GM23338 (cell line): ENCODE data around the gene CBX5. TPM values are rescaled to one million over a fixed set of nuclear protein-coding genes. Genes with fewer than 3 reads are reported as not detected.

Experiments
- ATAC-seq: fragments of 200-7000 bp; cut with Tn5 transposase; 3 replicates; pipeline ENCODE4 v1.9.1; 2020
- DNase-seq: peaks from one replicate; pipeline ENCODE4 v3.0.0-alpha.2; 2015; ENCODE audit warnings: low spot score
- H2AFZ ChIP-seq: fragments of 200-600 bp; sonication (generic); 2 replicates; pipeline ENCODE4 v1.8.0; 2016; ENCODE audit warnings: antibody characterized with exemption, mild to moderate bottlenecking, moderate library complexity
- H3F3A ChIP-seq: fragments of 200-600 bp; sonication (generic); replicated peaks from 2 replicates; pipeline ENCODE4 v1.8.0; 2017; ENCODE audit warnings: antibody characterized with exemption, mixed run types, low read depth
- H3K27ac ChIP-seq: fragments of 200-600 bp; sonication (generic); 2 replicates; pipeline ENCODE4 v1.6.1; 2016; ENCODE audit warnings: low read depth
- H3K27me3 ChIP-seq: fragments of 200-600 bp; sonication (generic); 2 replicates; pipeline ENCODE4 v1.8.0; 2016; ENCODE audit warnings: mild to moderate bottlenecking, mixed run types, moderate library complexity; ENCODE audit not compliant: insufficient read depth
- H3K36me3 ChIP-seq: fragments of 200-600 bp; sonication (generic); 2 replicates; pipeline ENCODE4 v1.8.0; 2016; ENCODE audit warnings: mild to moderate bottlenecking; ENCODE audit not compliant: insufficient read depth
- H3K4me1 ChIP-seq: fragments of 200-600 bp; sonication (generic); 2 replicates; pipeline ENCODE4 v1.8.0; 2016; ENCODE audit warnings: mild to moderate bottlenecking, moderate library complexity; ENCODE audit not compliant: insufficient read depth
- H3K4me2 ChIP-seq: fragments of 200-600 bp; sonication (generic); 2 replicates; pipeline ENCODE4 v1.7.1; 2017; ENCODE audit warnings: mixed run types
- H3K4me3 ChIP-seq: fragments of 200-600 bp; sonication (generic); 2 replicates; pipeline ENCODE4 v1.6.1; 2016; ENCODE audit warnings: mixed run types
- H3K79me2 ChIP-seq: fragments of 200-600 bp; sonication (generic); replicated peaks from 2 replicates; pipeline ENCODE4 v1.8.0; 2017; ENCODE audit warnings: mild to moderate bottlenecking; ENCODE audit not compliant: insufficient read depth
- H3K9me2 ChIP-seq: fragments of 200-600 bp; sonication (generic); 2 replicates; pipeline ENCODE4 v1.8.0; 2017; ENCODE audit not compliant: insufficient read depth
- H4K20me1 ChIP-seq: fragments of 200-600 bp; sonication (generic); replicated peaks from 2 replicates; pipeline ENCODE4 v1.8.0; 2017; ENCODE audit warnings: mild to moderate bottlenecking; ENCODE audit not compliant: insufficient read depth
- H3K27ac Mint-ChIP-seq: 2 replicates; pipeline ENCODE4 v1.8.0; 2020; ENCODE audit warnings: inconsistent platforms, mild to moderate bottlenecking, moderate library complexity, mixed read lengths
- H3K27me3 Mint-ChIP-seq: 3 replicates; pipeline ENCODE4 v1.8.0; 2022; ENCODE audit warnings: low read depth, mild to moderate bottlenecking, moderate library complexity, mixed read lengths, inconsistent platforms; ENCODE audit not compliant: insufficient read depth, poor library complexity
- H3K36me3 Mint-ChIP-seq: 3 replicates; pipeline ENCODE4 v1.8.0; 2021; ENCODE audit warnings: low read depth, mild to moderate bottlenecking, inconsistent platforms, moderate library complexity, mixed read lengths
- H3K4me1 Mint-ChIP-seq: 3 replicates; pipeline ENCODE4 v1.8.0; 2020; ENCODE audit warnings: mild to moderate bottlenecking, inconsistent platforms, mixed read lengths
- H3K4me3 Mint-ChIP-seq: 3 replicates; pipeline ENCODE4 v1.8.0; 2021; ENCODE audit warnings: moderate library complexity, mild to moderate bottlenecking, inconsistent platforms, mixed read lengths
- H3K9me3 Mint-ChIP-seq: 3 replicates; pipeline ENCODE4 v1.8.0; 2020; ENCODE audit warnings: moderate library complexity, mild to moderate bottlenecking, inconsistent platforms, mixed read lengths
- CREB1 ChIP-seq: fragments of 250-450 bp; sonication (Bioruptor Pico); IDR thresholded peaks from 2 replicates; pipeline ENCODE4 v1.5.0; 2020; ENCODE audit warnings: low read depth, mild to moderate bottlenecking, moderate library complexity
- CTCF ChIP-seq, 2 experiments: fragments of 200-600 bp in 1 of 2; sonication (generic) in 1 of 2; conservative IDR thresholded peaks; 2 replicates each; pipeline versions ENCODE4 v1.5.1 to v1.6.1; 2016 to 2017; ENCODE audit warnings: antibody characterized with exemption in 2 of 2, low read depth in 2 of 2, mild to moderate bottlenecking in 2 of 2, moderate library complexity in 1 of 2
- EZH2phosphoT487 ChIP-seq: fragments of 200-600 bp; sonication (generic); IDR thresholded peaks from one replicate; pipeline ENCODE4 v1.8.1; 2018; ENCODE audit warnings: antibody characterized with exemption; ENCODE audit not compliant: unreplicated experiment
- NANOG ChIP-seq: IDR thresholded peaks from 2 replicates; pipeline ENCODE4 v1.6.1; 2016; ENCODE audit warnings: antibody characterized with exemption, borderline replicate concordance
- POLR2AphosphoS5 ChIP-seq: IDR thresholded peaks from 2 replicates; pipeline ENCODE4 v1.6.1; 2016; ENCODE audit warnings: antibody characterized with exemption, low read depth
- REST ChIP-seq: IDR thresholded peaks from one replicate; pipeline ENCODE4 v1.6.1; 2018; ENCODE audit warnings: antibody characterized with exemption; ENCODE audit not compliant: unreplicated experiment
- ZNF331 ChIP-seq: fragments of 250-450 bp; sonication (Bioruptor Pico); IDR thresholded peaks from 2 replicates; pipeline ENCODE4 v1.5.0; 2020; ENCODE audit warnings: low read depth, mild to moderate bottlenecking, moderate library complexity
- polyA plus RNA-seq: library from polyadenylated mRNA; unstranded; fragments of >200 nt; fragmentation: Nextera tagmentation; extraction: Ambion mirVana; gene quantifications from 2 replicates; pipeline ENCODE4 v1.2.1, GENCODE V29; 2016
- total RNA-seq: library from RNA; depleted of rRNA; stranded (reverse); fragments of >200 nt; shearing (Covaris generic); gene quantifications from 2 replicates; pipeline ENCODE4 v1.2.3, GENCODE V29; 2014

The CBX5 gene
- total and polyA plus RNA-seq, 2 experiments from 2014 or later: 152 to 212 TPM

GRCh38 chr12:54217774-54218241 is 62.1 kb downstream of the CBX5 start:
- DNase-seq (peak; percentile 97), ATAC-seq (peak; percentile 67)
- H3K27ac ChIP-seq: 0 out of 2 replicates have a peak overlapping the region, but pooled peaks have one; percentile 39
- H3K27me3 ChIP-seq: peaks cover 55% of the 10 kb centered on the region
- Mint-ChIP-seq H3K27ac (no peak overlapping the region), H3K27me3 (peaks cover 46% of the 10 kb centered on the region), H3K4me1 (peaks cover 32% of the 10 kb centered on the region), H3K4me3 (peak overlapping the region; percentile 77), H3K9me3 (no peaks in the 10 kb centered on the region; the same call in 2 of the 3 replicates), H3K36me3 (no peaks in the 10 kb centered on the region; the same call in 2 of the 3 replicates)
- peak overlapping the region; percentile 89 for H3K4me2 ChIP-seq
- H3K9me2 ChIP-seq: no peaks in the 10 kb centered on the region
- H3F3A ChIP-seq: peaks cover 21% of the 10 kb centered on the region
- no peaks in the 10 kb centered on the region for H3K79me2 ChIP-seq
- peak overlapping the region; percentile 92 for H2AFZ ChIP-seq
- peak overlapping the region; percentile 64 for H3K4me3 ChIP-seq
- H3K36me3 ChIP-seq: no peaks in the 10 kb centered on the region
- TF ChIP-seq POLR2AphosphoS5: peak; percentile 54; the same call in 1 of the 2 replicates
- no peak for TF ChIP-seq ZNF331 (CRISPR knock-in tag)
- no peaks in the 10 kb centered on the region for H4K20me1 ChIP-seq
- peaks cover 28% of the 10 kb centered on the region for H3K4me1 ChIP-seq

GRCh38 chr12:54216797-54217661 is 62.9 kb downstream of the CBX5 start:
- Histone ChIP-seq H2AFZ (peak overlapping the region; percentile 92), H3K27ac (no peak overlapping the region), H3K27me3 (peaks cover 63% of the 10 kb centered on the region), H3K4me3 (peak overlapping the region; percentile 64), H3F3A (peaks cover 21% of the 10 kb centered on the region), H3K4me2 (peak overlapping the region; percentile 89), H3K9me2 (no peaks in the 10 kb centered on the region), H3K4me1 (peaks cover 28% of the 10 kb centered on the region), H4K20me1 (no peaks in the 10 kb centered on the region), H3K36me3 (no peaks in the 10 kb centered on the region), H3K79me2 (no peaks in the 10 kb centered on the region)
- peak; percentile 51 for ATAC-seq
- peaks cover 32% of the 10 kb centered on the region for H3K4me1 Mint-ChIP-seq
- no peaks in the 10 kb centered on the region; the same call in 2 of the 3 replicates for H3K9me3 Mint-ChIP-seq
- DNase-seq: peak; percentile 98
- peak overlapping the region; percentile 77 for H3K4me3 Mint-ChIP-seq
- H3K36me3 Mint-ChIP-seq: no peaks in the 10 kb centered on the region; the same call in 2 of the 3 replicates
- TF ChIP-seq NANOG (no peak), CREB1 (CRISPR knock-in tag) (0 out of 2 replicates have a peak, but pooled peaks have one; percentile 15), CTCF (conservative IDR thresholded peaks at IDR 0.05; ENCODE audit: low read depth in 2 of 2) (peak; percentile 71 to 81), REST (no peak), EZH2phosphoT487 (no peak), ZNF331 (CRISPR knock-in tag) (no peak)
- H3K27ac Mint-ChIP-seq: no peak overlapping the region
- peaks cover 49% of the 10 kb centered on the region for H3K27me3 Mint-ChIP-seq
